Suprapubic skin (tissue), 4 donors: ENCODE measurements around the gene BZW1. TPM values are rescaled to one million over a fixed set of nuclear protein-coding genes. Genes with fewer than 3 reads are reported as not detected.

ENCODE experiments used
- DNase-seq, 2 donors: peaks; one replicate each; pipeline ENCODE4 v3.0.0-alpha.2; 2019; ENCODE audit warnings: low spot score in 2 of 2
- H3K27ac ChIP-seq: fragments of 200-600 bp; sonication (generic); one replicate; pipeline ENCODE4 v1.5.1; 2019
- H3K27me3 ChIP-seq: fragments of 200-600 bp; sonication (generic); one replicate; pipeline ENCODE4 v1.5.1; 2019
- H3K36me3 ChIP-seq: fragments of 200-600 bp; sonication (generic); one replicate; pipeline ENCODE4 v1.5.1; 2019
- H3K4me1 ChIP-seq: fragments of 200-600 bp; sonication (generic); one replicate; pipeline ENCODE4 v1.5.1; 2019
- H3K4me3 ChIP-seq: fragments of 200-600 bp; sonication (generic); one replicate; pipeline ENCODE4 v1.5.1; 2019; ENCODE audit warnings: mild to moderate bottlenecking
- H3K9me3 ChIP-seq: fragments of 200-600 bp; sonication (generic); one replicate; pipeline ENCODE4 v1.5.1; 2019
- EP300 ChIP-seq: sonication (generic); formaldehyde crosslinking; IDR thresholded peaks from one replicate; pipeline ENCODE4 v1.6.1; 2017; ENCODE audit warnings: antibody characterized with exemption
- POLR2A ChIP-seq, 2 donors: fragments of 450-650 bp; IDR thresholded peaks; one replicate each; pipeline ENCODE4 v1.6.1; 2017; ENCODE audit warnings: antibody characterized with exemption in 2 of 2, mild to moderate bottlenecking in 2 of 2, moderate library complexity in 2 of 2
- POLR2AphosphoS5 ChIP-seq, 3 donors: sonication (generic); formaldehyde crosslinking; IDR thresholded peaks; one replicate each; pipeline ENCODE4 v1.6.1; 2017; ENCODE audit warnings: antibody characterized with exemption in 3 of 3
- WGBS: methylation state at CpG from one replicate; pipeline ENCODE4 v1.1.5; 2018; 5-methylcytosine and 5-hydroxymethylcytosine counted together
- total RNA-seq, 4 donors: library from RNA; depleted of rRNA; stranded (reverse); fragments of >200 nt; gene quantifications; one replicate each; pipeline ENCODE4 v1.1.0, GENCODE V29; 2016
- TF ChIP-seq, protein P1 (sequence below), 2 donors: fragments of 200-600 bp in 1 of 2; fragments of 450-650 bp in 1 of 2; sonication (generic) in 1 of 2; IDR thresholded peaks; one replicate each; pipeline ENCODE4 v1.5.1; 2016 to 2019; ENCODE audit warnings: antibody characterized with exemption in 2 of 2, mild to moderate bottlenecking in 1 of 2, moderate library complexity in 1 of 2

Gene BZW1
- total RNA-seq, 4 donors from 2014 or later, result 103 to 215 (median 137) TPM

GRCh38 chr2:200784215-200784614 is 27.5 kb upstream of the BZW1 start:
- Histone ChIP-seq H3K4me3 (no peak overlapping the region), H3K36me3 (no peaks in the 10 kb centered on the region), H3K4me1 (peaks cover 21% of the 10 kb centered on the region), H3K27ac (no peak overlapping the region), H3K9me3 (no peaks in the 10 kb centered on the region), H3K27me3 (no peaks in the 10 kb centered on the region)
- TF ChIP-seq, protein P1, sequence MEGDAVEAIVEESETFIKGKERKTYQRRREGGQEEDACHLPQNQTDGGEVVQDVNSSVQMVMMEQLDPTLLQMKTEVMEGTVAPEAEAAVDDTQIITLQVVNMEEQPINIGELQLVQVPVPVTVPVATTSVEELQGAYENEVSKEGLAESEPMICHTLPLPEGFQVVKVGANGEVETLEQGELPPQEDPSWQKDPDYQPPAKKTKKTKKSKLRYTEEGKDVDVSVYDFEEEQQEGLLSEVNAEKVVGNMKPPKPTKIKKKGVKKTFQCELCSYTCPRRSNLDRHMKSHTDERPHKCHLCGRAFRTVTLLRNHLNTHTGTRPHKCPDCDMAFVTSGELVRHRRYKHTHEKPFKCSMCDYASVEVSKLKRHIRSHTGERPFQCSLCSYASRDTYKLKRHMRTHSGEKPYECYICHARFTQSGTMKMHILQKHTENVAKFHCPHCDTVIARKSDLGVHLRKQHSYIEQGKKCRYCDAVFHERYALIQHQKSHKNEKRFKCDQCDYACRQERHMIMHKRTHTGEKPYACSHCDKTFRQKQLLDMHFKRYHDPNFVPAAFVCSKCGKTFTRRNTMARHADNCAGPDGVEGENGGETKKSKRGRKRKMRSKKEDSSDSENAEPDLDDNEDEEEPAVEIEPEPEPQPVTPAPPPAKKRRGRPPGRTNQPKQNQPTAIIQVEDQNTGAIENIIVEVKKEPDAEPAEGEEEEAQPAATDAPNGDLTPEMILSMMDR (IDR thresholded peaks at IDR 0.05), result no peak
- TF ChIP-seq POLR2AphosphoS5 (IDR thresholded peaks at IDR 0.05) (no peak), POLR2A (IDR thresholded peaks at IDR 0.05) (no peak), EP300 (no peak)
- DNase-seq, result no peak

- H3K27ac ChIP-seq, result no peak overlapping the region
- H3K9me3 ChIP-seq, result no peaks in the 10 kb centered on the region
- no peaks in the 10 kb centered on the region for H3K27me3 ChIP-seq
- peaks cover 21% of the 10 kb centered on the region for H3K4me1 ChIP-seq
- no peak for TF ChIP-seq EP300
- TF ChIP-seq, protein P1 (IDR thresholded peaks at IDR 0.05), result no peak
- no peak for TF ChIP-seq POLR2AphosphoS5 (IDR thresholded peaks at IDR 0.05)
- TF ChIP-seq POLR2A (IDR thresholded peaks at IDR 0.05), result no peak
- 68% methylated on average over 2 of the region's 2 CpGs for WGBS
- no peak for DNase-seq
- no peak overlapping the region for H3K4me3 ChIP-seq
- H3K36me3 ChIP-seq, result no peaks in the 10 kb centered on the region
These were observed 25.3 kb upstream of the BZW1 start for GRCh38 chr2:200786423-200786822.

DNA sequence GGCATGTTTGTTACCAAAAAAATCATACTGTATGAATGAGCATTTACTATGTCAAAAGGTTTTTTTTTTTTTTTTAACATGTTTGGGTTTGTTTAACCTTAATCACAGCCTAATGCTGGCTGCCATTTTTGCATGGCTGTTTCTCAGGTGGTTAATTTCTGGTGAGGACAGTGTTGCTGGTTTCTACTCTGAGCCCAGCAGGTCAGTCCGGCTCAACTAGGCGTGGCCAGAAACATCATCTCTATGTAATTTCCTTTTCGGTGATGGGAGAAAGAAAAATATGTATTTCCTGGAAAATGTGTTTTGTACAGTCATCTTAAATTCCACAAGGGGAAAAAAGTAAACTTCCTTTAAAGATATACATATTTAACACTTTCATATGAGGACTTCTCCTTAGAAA is 24.9 kb upstream of the BZW1 start:
- no peak overlapping the region for H3K27ac ChIP-seq

GRCh38 chr2:200787351-200788120 is 24.2 kb upstream of the BZW1 start:
- Histone ChIP-seq H3K27ac (peak overlapping the region; percentile 62), H3K4me3 (no peak overlapping the region), H3K36me3 (no peaks in the 10 kb centered on the region), H3K9me3 (no peaks in the 10 kb centered on the region), H3K27me3 (no peaks in the 10 kb centered on the region), H3K4me1 (peaks cover 21% of the 10 kb centered on the region)
- 66% methylated on average over 16 of the region's 16 CpGs for WGBS
- TF ChIP-seq EP300 (no peak), POLR2A (IDR thresholded peaks at IDR 0.05) (no peak), POLR2AphosphoS5 (IDR thresholded peaks at IDR 0.05) (no peak)
- TF ChIP-seq, protein P1 (IDR thresholded peaks at IDR 0.05), result no peak
- no peak for DNase-seq

More for the DNA sequence above, 24.9 kb upstream of the BZW1 start:
- TF ChIP-seq, protein P1 (IDR thresholded peaks at IDR 0.05), result no peak
- TF ChIP-seq POLR2A (IDR thresholded peaks at IDR 0.05), result no peak
- no peak for TF ChIP-seq EP300
- no peak for TF ChIP-seq POLR2AphosphoS5 (IDR thresholded peaks at IDR 0.05)
- Histone ChIP-seq H3K9me3 (no peaks in the 10 kb centered on the region), H3K36me3 (no peaks in the 10 kb centered on the region), H3K27me3 (no peaks in the 10 kb centered on the region), H3K4me1 (peaks cover 21% of the 10 kb centered on the region), H3K4me3 (no peak overlapping the region)
- 58% methylated on average over 3 of the region's 3 CpGs for WGBS
- no peak for DNase-seq

DNA sequence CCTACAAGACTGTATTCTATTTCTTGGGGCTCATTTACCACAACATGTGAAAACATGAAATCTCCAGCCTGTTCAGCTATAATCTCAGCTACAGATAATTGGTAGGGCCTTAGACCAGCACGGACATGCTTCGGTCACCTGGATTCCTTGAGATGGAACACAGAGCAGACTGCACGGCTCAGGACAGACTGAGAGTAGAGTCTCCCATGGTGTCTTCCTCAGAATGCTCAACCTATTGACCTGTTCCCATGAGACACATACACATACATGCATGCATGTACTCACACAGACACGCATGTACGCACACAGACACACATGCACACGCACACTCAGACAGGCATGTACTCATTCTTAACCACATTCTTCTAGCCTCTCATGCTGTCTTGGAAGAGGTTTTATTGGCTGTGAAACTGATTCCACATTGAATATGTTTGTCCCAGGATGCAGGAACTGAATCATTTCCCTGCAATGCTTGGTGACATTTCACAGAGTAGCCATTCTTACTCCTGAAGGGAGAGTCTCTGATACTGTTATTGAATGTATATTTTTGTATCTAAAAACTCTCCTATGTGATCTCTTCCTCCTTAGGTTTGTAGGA is 23.5 kb upstream of the BZW1 start:
- Histone ChIP-seq H3K4me3 (no peak overlapping the region), H3K27ac (peak overlapping the region; percentile 62), H3K4me1 (peaks cover 21% of the 10 kb centered on the region), H3K36me3 (no peaks in the 10 kb centered on the region), H3K9me3 (no peaks in the 10 kb centered on the region), H3K27me3 (no peaks in the 10 kb centered on the region)
- no peak for DNase-seq
- WGBS, result 74% methylated on average over 6 of the region's 6 CpGs
- TF ChIP-seq, protein P1 (IDR thresholded peaks at IDR 0.05), result no peak
- TF ChIP-seq POLR2AphosphoS5 (IDR thresholded peaks at IDR 0.05) (no peak), POLR2A (IDR thresholded peaks at IDR 0.05) (no peak), EP300 (no peak)
